GM19455 (cell line): ENCODE measurements around the gene DOP1B.
"Not testable (repeated sequence)": the region's sequence is repeated elsewhere in the genome, so short reads cannot be mapped to it uniquely, and the experiment has no call there.

ENCODE experiments used
- ATAC-seq: cut with Tn5 transposase; IDR thresholded peaks from one replicate; pipeline ENCODE4 v1.9.1; 2021; ENCODE audit not compliant: unreplicated experiment

DOP1B gene

DNA sequence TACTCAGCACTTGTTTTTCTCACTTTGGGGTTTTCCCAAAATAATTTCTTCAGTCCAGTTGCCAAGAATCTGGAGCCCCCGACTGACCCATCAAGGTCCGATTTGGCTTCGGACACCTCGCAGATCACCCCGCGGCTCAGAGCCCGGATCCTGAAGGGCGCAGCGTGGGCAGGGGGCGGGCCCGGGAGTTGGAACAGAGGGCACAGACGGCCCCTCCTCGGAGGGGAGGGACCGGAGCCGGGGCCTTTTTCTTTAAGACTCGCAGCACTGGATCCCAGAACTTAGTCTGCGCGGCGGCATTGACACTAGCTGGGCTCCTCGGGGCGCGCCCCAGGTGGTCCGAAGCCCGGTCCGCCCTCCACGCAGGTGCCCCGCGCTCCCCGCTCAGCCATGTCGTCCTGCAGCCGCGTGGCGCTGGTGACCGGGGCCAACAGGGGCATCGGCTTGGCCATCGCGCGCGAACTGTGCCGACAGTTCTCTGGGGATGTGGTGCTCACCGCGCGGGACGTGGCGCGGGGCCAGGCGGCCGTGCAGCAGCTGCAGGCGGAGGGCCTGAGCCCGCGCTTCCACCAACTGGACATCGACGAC, 21.7 kb upstream of the DOP1B start, which contains the start of gene CBR3:
Gene CBR3, plus strand, starts transcription at position 277 of the 588 bp plus-strand sequence. Its CDS starts 114 bp downstream, at position 391.
- ATAC-seq, result no peak

DNA sequence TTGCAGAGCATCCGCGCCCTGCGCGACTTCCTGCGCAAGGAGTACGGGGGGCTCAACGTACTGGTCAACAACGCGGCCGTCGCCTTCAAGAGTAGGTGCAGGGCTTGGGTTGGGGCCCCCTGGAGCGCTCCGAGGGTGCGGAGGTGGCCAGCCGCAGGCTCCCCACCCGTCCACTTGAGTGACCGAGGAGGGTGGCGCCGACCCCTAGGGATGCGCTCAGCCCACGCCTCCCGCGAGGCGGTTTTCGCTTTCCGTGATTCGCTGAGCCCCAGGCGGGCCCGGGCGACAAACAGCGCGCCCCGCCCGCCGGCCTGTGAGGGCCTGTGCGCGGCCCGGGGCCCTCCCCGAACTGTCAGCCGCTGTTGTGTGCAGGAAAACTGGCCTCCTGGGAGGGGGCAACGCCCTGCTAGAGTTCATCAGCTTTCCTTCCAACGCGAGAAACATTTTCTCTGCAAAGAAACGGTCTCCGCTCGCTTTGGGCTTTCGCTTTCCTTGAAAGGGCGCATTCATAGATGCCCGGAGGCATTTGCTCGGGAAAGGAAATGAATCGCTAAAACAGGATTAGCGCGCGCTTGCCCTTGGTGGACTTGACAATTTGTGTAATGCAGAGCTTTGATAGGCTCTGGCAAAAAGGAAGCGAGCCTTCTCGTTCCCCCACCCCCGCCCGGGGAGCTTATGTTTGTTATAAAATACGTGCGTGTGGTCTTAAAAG, 21.1 kb upstream of the DOP1B start:
- ATAC-seq, result no peak

DNA sequence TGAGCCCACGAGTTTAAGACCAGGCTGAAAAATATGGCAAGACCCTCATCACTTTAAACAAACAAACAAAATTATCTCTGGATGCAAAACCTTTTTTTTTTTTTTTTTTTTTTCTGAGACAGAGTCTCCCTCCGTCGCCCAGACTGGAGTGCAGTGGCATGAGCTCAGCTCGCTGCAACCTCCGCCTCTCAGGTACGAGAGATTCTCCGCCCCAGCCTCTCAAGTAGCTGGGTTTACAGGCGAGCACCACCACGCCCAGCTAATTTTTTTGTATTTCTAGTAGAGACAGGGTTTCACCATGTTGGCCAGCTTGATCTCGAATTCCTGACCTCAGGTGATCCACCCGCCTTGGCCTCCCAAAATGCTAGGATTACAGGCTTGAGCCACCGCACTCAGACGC, 16.8 kb upstream of the DOP1B start:
- not testable (repeated sequence) for ATAC-seq

DNA sequence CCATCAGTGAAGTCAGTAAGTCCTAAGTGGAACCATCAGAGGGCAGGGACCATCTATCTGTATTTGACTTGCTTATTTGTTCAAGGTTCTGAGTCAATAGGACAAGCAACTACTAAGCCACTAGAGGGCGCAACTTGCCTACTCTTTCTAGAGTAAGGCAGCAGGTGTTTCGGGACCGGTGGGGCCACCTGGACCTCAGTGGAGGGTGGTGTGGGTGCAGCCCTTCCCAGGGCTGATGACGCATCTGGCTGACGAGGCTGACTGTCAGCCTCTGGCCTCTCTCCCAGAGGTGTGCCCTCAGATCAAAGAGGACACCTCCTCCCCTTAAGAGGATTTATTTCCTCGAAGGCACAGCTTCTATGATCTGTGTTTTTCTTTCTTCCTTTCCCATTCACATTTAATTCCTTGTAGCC, 15.1 kb upstream of the DOP1B start:
- ATAC-seq, result peak; percentile 85

DNA sequence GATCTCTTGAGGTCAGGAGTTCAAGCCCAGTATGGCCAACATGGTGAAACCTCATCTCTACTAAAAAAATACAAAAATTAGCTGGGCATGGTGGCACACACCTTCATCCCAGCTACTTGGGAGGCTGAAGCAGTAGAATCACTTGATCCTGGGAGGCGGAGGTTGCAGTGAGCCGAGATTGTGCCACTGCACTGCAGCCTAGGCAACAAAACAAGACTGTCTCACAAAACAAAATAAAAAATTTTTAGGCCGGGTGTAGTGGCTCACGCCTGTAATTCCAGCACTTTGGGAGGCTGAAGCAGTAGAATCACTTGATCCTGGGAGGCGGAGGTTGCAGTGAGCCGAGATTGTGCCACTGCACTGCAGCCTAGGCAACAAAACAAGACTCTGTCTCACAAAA, 12.4 kb upstream of the DOP1B start:
- ATAC-seq, result not testable (repeated sequence)

DNA sequence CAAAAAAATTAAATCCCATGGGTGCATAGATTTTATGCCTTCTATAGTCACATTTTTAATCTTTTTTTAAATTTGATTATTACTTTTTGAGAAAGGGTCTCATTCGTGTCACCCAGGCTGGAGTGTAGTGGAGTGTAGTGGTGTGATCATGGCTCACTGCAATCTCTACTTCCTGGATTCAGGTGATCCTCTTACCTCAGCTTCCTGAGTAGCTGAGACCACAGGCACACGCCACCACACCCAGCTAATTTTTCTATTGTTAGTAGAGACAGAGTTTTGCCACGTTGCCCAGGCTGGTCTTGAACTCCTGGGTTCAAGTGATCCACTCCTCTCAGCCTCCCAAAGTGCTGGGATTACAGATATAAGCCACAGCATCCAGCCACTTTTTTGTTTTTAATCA, 11.4 kb upstream of the DOP1B start:
- ATAC-seq, result no peak

DNA sequence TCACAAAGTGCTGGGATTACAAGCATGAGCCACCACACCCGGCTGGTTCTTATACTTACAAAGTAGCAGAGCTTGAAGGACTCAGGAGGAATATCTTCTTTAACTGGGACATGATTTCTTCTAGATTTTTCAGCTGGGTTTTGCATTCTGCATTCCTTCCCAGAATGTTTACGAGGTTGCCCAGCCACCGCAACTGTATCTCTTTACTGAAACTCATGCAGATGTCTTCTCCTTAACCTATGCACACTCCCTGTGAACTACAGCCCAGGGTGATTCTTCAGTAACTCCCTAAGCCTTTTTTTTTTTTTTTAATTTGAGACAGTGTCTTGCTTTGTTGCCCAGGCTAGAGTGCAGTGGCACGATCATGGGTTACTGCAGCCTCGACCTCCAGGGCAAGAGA, 8.7 kb upstream of the DOP1B start:
- no peak for ATAC-seq

DNA sequence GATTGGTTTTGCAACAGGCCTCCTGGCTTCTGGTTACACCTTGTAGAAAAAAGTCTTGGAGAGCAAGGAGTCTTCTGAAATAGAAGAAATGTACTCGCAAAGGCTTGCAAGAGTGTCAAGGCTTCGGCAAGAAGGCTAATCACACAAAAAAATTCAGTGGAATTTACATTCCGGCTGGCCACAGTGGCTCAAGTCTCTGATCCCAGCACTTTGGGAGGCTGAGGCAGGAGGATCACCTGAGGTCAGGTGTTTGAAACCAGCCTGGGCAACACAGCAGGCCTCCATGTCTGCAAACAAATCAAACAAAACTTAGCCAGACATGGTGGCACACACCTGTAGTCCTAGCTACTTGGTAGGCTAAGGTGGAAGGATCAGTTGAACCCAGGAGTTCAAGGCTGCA, 7.7 kb upstream of the DOP1B start:
- no peak for ATAC-seq

DNA sequence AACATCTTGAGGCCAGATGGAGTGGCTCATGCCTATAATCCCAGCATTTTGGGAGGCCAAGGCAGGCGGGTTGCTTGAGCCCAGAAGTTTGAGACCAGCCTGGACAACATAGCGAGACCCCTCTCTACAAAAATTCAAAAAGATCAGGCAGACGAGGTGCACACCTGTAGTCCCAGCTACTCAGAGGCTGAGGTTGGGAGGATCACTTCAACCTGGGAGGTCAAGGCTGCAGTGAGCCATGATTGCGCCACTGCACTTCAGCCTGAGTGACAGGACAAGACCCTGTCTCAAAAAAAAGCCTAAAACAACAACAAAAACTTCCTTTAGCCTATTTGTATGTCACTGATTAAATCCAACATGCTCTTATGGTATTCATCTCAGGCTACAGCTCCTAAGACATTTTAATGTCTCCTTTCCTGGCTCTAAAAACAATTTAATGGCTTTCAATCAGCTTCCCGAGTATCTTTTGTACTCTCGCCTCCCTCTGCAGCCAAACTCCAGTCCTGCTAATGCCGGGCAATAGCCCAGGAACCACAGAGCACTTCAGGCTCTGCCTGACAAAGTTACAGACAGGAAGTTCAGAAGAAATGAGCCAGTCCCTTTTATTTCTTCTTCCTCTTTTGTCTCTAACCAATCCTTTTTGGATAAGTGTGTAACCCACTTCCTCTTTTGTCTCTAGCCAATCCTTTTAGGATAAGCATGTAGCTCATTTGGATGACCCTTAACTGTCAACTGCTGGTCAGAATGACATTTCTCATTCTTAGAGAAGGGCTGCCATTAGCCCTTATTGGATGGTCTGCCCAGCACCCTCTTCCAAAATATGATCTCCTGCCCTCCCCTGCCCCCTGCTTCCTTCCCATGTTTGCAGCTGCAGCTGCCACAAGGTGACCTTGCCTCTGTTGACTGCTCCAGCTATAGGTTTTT, 6.6 kb upstream of the DOP1B start:
- ATAC-seq, result no peak

DNA sequence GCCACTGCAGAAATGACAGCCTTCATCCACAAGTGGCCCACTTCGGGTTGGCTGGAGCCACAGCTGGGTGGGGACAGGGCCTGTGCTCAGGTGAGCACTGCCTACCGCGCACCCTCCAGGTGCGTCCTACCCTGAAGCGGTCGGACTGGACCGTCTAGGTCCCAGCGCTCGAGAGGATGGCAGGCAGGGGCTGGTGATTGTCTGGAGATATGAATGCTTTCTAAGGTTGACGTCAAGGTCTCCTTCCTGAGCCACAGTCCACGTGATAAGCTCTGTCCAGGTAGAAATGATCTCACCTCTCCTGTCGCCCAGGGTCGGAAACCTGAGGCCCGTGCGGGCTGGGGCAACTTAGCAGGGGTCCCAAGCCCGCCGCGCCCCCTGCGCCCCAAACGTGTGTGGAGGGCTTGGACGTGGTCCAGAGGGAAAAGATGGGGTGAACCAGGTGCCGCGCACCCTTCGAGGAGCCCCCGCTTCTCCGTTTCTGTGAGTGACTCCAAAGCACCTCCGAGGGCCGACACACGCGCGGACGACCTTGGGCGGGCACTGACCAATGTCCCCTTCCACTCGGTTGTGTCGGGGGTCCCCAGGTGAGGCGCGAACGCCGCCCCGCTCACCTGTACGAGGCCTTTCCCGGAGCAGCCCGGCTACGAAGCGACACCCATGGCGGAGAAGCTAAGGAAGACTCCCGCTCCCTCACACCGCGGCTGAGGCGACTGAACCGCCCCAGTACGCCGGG, 853 bp upstream of the DOP1B start:
- no peak for ATAC-seq

DNA sequence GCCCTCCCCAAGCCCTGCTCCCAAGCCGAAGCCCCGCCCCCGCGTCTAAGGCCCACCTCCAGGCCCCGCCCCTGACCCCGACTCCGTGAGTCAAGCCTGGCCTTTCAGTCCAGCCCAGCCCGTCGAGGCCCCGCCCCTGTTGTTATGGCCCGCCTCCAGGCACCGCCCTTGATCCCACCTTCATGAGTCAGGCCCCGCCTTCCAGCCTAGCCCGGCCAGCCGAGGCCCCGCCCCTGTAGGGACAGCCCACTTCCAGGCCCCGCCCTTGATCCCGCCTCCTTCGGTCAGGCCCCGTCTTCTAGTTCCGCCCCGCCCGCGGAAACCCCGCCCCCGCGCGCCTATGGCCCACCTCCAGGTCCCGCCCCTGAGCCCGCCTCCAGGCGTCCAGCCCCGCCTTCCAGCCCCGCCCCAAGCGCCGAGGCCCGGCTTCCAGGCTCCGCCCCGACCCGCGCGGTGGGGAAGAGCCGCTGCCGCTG, 247 bp upstream of the DOP1B start:
- ATAC-seq, result peak; percentile 87

DNA sequence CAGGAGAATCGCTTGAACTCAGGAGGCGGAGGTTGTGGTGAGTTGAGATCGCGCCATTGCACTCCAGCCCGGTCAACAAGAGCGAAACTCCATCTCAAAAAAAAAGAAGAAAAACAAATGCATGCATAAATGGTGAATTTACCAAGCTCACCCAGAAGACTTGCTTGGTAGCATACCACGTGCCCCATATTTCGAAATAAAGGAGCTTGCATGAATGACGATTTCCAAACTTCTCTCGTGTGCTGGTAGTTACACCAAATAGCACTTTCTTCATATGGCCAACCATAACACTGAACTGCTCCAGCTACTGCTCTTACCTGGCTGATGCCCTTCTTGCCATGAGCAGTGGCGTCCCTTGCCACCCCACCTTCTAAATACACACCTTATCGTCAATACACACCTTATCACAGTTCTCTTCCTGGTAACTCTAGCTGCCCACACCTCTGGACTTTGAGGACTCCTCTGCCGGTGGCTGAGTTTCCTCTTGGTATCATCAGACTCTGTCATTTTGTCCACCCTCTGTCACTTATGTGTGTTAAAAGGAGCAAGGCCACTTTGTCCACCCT, 2.8 kb downstream of the DOP1B start:
- ATAC-seq, result no peak

DNA sequence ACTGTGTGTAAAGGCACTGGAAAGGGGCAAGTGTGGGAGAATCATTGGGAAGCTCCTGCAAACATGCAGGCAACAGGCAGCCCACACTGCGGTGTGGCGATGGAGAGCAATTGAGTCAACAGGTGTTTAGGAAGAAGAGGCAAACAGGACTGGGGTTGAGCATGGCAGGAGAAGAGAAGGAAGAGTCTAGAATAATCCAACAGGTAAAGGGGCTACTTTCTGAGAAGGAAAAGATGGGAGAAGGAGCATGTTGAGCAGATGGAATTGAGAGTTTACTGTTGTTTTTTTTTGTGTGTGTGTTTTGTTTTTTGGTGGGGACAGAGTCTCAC, 4.2 kb downstream of the DOP1B start:
- ATAC-seq, result no peak

DNA sequence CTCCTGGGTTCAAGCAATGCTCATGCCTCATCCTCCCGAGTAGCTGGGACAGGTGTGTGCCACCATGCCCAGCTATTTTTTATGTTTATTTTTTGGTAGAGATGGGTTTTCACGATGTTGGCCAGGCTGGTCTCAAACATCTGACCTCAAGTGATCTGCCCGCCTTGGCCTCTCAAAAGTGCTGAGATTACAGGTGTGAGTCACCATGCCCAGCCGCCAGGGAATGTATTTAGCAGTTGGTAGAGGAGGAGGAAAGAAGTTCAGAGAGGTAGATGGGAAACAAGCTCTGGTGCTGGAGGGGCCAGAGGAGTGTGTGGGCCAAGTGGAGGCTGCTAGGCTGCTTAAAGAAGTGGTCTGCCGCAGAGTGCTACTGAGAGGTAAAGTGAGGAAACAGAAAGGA, 6.0 kb downstream of the DOP1B start:
- no peak for ATAC-seq

DNA sequence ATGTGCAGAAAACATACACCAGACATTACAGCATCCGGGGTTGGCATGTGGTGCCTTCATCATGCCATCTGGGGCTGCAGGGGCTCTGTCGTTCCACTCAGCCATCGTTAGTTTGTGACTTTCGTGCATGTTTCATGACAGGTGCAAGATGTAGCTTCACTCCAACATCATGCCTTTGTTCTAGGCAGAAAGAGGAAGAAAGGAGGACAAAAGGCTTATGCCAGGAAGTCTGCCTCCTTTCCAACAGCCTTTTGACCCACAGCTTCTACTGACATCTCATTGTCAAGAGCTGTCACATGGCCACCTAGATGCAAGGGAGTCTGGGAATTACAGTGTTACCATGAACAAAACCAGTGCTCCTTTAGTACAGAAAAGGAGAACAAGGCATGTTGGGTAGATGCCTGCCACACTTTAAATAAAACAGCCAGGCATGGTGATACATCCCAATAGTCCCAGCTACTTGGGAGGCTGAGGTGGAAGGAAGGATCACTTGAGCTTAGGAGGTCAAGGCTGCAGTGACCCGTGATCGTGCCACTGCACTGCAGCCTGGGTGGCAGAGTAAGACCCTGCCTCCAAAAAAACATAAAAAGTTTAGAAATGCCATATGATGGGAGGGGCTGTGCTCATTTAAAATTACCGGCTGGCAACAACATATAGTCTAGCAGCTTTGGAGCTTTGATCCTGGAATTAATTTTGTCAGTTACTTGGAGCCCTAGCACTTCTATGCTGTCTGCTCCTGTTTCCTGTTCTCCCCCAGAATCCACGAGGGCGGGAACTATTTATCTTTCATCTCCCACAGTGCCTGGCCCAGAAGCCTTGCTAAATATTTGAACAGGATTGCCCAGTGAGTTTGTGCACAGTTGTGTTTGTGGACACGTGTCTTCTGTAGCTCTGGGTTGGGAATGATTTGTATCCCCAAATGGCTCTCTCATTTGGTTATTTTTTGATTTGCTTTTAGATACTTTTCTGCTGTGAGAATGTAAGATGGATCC, 7.4 kb downstream of the DOP1B start:
- no peak for ATAC-seq

DNA sequence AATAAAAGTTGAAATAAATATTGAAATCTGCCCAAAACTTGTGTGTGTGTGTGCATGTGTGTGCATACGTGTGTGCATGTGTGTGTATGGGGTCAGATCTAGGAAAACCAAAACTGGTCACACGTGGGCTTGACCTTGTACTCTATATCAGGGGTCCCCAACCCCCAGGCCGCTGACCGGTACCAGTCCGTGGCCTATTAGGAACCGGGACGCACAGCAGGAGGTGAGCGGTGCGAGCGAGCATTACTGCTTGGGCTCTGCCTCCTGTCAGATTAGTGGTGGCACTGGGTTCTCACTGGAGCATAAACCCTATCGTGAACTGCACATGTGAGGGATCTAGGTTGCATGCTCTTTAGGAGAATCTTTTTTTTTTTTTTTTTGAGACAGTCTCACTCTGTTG, 8.7 kb downstream of the DOP1B start:
- ATAC-seq, result no peak

DNA sequence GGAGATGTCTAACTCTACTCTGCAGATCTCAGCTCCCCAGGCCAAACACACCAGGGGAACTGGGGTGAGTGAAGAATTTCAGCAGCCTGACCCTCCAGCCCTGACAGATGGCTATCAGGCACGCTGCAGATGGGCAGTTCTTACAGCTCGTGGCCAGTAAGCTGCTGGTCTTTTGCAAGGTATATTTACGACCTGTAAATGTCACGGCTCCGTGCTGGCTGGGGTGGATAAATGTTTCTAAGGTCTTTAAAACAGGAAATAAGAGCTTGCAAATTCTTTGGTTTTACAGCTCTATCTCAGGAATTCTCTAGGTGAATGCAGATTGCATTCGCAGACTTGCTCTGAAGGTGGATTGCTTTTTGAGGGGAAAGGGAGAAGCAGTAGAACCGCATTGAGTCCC, 10.1 kb downstream of the DOP1B start:
- no peak for ATAC-seq

DNA sequence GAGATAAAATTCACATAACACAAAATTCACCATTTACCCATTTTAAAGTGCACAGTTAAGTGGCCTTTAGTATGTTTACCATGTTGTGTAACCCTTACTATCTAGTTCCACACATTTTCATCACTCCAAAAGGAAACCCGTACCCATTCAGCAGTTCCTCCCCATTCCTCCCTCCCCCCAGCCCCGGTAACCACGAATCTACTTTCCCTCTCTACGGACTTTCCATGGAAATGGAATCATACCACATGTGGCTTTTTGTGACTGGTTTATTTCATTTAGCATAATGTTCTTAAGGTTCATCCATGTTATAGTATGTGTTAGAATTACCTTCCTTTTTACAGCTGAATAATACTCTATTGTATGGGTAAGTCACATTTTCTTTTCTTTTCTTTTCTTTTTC, 10.9 kb downstream of the DOP1B start:
- ATAC-seq, result no peak

DNA sequence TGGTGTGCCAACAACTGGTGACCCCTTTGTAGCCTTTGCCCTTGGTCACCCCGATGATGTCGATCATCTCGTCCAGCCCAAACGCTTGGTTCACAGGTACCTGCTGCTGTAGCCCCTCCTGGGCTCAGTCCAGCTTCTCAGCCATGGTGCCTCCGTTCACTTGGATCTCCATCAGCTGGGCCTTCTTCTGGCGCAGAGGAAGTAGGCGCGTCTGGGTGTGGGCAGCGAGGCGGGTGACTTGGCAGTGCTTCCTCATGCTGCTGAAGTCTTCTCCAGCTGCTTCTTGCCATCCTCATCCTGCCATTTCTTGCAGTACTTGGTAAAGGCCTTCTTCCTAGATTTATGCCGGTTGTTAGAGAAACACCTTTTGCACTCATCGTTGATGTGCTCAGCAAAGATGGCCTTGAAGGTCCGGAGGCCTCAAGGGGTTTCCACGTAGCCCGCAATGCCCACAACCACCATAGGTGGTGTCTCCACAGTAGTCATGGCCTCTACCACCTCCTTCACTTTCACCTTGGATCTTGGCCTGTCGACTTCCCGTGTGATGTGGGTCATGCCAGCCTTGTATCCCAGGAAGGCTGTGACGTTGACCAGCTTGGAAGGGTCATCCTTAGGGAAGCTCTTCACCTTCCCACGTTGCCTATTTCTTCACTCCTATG, 13.0 kb downstream of the DOP1B start:
- no peak for ATAC-seq
